HEK293 (cell line): ENCODE measurements around the gene UHRF1.

Source experiments
- ATF2 ChIP-seq: fragments of 450-650 bp; formaldehyde crosslinking; IDR thresholded peaks from 2 replicates; pipeline ENCODE4 v1.5.1; 2016; ENCODE audit warnings: missing biosample characterization, missing genetic modification characterization, low read depth
- ELK4 ChIP-seq: IDR thresholded peaks from 2 replicates; pipeline ENCODE4 v1.6.1; 2011; ENCODE audit warnings: mild to moderate bottlenecking, low read depth, low read length, borderline replicate concordance
- TF ChIP-seq, protein P1 (sequence below): fragments of 450-650 bp; formaldehyde crosslinking; IDR thresholded peaks from 2 replicates; pipeline ENCODE4 v1.5.1; 2016; ENCODE audit warnings: missing biosample characterization, missing genetic modification characterization

DNA sequence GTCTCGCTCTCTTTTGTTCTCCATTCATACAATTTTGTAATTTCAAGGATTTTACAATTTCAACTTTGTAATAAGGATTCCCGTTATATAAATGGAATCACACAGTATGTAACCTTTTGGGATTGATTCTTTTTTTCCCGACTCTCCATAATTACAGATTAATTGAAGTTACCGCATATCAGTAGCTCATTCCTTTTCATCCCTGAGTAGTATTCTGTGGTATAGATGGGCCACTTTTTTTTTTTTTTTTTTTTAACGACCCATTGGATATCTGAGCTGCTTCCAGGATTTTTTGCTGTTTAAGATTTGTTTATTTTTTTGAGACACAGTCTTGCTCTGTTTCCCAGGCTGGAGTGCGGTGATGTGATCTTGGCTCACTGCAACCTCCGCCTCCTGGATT lies 27.8 kb downstream of the UHRF1 start:
- TF ChIP-seq, protein P1, sequence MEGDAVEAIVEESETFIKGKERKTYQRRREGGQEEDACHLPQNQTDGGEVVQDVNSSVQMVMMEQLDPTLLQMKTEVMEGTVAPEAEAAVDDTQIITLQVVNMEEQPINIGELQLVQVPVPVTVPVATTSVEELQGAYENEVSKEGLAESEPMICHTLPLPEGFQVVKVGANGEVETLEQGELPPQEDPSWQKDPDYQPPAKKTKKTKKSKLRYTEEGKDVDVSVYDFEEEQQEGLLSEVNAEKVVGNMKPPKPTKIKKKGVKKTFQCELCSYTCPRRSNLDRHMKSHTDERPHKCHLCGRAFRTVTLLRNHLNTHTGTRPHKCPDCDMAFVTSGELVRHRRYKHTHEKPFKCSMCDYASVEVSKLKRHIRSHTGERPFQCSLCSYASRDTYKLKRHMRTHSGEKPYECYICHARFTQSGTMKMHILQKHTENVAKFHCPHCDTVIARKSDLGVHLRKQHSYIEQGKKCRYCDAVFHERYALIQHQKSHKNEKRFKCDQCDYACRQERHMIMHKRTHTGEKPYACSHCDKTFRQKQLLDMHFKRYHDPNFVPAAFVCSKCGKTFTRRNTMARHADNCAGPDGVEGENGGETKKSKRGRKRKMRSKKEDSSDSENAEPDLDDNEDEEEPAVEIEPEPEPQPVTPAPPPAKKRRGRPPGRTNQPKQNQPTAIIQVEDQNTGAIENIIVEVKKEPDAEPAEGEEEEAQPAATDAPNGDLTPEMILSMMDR (tag by site-specific recombination), result no peak
- TF ChIP-seq ATF2, result no peak
- no peak for TF ChIP-seq ELK4
